Activated gamma-delta T cell treated with Interleukin-2 at 50 U/mL for 16 hours (primary cell): ENCODE results near the gene TBKBP1.
A peak's percentile ranks its signal among the peaks of the same experiment; 100 is the strongest.

Experiments
- DNase-seq: peaks from one replicate; pipeline ENCODE4 v3.0.0-alpha.2; 2020

TBKBP1 gene

DNA sequence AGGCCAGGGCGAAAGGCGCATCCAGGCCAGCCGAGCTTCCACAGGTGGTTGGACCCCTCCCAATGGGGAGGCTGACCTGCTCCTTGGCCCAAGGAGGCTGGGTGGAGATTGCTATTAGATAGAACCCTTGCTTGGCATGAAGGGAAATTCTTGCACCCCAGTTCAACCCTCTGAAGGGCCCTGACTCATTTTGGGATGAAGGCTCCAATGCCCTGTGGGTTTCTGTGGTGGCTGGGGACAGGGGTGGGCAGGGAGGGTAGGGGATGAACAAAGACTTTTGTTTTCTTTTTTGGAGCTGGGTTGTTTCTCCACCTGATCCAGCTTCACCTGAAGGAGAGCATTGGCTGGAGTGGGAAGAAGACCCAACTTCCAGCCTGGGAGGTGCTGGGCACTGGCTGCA is 22.4 kb downstream of the TBKBP1 start:
- no peak for DNase-seq

DNA sequence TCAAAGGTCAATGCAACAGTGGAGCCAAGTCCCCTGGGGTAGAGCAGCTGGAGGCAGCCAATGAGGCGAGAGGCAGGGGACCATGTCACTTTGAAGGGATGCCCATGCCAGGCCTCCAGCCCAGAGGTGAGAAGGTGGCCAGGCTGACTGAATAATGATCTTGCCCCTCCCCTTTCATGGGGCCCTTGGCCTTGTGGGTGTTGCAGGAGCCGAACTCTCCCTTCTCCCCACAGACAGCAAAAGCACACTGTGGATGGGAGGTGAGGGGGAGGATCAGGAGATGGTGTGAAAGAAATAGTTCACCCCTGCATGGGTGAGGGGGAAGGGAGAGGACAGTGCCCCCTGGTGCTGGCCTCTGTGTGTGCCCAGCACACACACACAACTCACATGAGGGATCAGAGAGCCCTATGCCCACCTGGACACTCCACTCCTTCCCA is 23.3 kb downstream of the TBKBP1 start:
- DNase-seq: no peak

GRCh38 chr17:47717979-47718621 is 24.1 kb downstream of the TBKBP1 start:
- DNase-seq: no peak

DNA sequence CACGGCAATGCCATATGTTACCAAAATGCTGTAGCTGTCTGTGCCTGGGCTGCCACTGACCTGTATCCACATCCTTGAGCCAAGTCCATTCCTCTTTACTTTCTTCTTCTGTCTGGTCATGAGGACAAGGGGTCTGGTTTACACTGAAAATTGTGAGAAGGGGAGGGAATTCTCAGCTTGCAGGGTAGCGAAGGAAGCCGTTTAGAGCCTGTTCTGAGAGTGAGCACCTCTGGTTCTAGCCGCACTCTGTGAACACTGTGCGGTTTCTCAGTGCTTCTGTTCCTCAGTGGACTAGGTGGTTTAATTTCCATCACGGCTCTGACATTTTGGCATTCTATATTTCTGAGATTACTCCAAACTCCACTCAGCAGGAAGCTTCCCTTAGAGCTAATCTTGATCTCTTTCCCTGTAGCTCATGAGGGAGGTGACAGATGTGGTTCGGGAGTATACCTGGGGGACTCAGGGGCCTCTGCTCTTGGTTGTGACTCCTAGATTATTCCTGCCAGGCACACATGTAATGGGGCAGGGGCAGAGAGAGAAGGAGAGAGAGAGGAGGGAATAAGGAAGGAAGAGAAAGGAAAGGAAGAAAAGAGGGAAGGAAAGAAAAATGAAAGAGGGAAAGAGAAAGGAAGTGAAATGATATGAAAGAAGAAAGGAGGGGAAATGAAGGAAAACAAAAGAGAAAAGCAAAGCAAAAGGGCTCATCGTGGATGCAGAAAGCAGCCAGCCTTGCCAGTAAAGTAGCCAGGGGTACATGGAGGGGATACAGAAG is 24.9 kb downstream of the TBKBP1 start:
- DNase-seq: no peak

- DNase-seq: peak; percentile 52
Observed at GRCh38 chr17:47719411-47720152, 25.6 kb downstream of the TBKBP1 start.

DNA sequence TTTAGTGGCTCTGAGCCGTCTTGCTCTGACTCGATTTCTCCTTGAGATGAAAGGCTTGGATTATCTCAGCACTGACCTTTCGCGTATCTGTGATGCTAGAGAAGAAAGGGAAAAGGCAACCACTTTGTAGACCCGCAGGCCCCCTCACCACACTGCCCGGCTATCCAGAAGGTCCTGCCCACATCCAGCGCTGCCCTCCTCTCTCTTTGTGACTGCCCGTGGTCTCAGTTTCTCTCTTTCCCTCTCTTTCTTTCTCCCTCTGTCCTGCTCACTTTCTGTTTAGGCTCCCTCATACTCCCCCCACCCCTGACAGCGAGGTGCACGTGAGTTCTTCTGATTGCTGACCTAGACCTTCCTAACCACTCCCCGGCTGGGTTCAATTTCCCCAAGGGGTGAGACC is 26.2 kb downstream of the TBKBP1 start:
- no peak for DNase-seq

DNA sequence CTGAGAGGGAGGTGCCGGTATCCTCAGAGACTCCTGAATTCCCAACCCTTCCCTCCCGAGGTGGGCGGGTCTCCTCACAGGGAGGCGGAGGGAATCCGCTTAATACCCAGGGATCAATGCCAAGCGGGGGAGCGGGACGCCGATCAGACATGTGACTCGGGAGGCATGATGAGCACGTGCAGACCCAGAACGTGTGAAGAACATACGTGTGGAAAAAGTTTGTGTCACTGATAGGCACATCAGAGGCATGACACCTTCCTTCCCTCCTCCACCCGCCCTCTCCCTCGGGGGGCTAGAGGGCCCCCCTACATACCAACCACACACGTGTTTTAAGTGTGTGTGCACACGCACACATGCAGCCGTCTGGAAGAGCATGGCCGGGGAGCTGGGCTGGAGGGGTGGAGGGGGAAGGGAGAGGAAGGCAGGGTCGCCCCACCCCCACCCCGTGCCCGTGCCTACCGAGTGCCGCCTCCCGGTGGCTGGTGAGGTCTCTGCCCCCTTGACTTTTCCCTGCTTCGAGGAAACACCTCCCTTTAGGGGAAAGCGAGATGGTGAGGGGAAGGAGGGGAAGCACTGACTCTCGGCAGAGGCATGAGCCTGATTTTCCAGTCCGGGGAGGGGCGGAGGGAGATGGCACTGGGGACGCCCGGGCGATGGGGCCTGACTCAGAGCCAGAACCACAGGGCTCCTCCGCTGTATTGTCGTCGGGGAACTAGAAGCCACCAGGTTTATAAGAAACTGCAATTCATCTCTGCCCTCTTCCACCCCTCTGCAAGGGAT is 27.0 kb downstream of the TBKBP1 start:
- peak; percentile 77 for DNase-seq

DNA sequence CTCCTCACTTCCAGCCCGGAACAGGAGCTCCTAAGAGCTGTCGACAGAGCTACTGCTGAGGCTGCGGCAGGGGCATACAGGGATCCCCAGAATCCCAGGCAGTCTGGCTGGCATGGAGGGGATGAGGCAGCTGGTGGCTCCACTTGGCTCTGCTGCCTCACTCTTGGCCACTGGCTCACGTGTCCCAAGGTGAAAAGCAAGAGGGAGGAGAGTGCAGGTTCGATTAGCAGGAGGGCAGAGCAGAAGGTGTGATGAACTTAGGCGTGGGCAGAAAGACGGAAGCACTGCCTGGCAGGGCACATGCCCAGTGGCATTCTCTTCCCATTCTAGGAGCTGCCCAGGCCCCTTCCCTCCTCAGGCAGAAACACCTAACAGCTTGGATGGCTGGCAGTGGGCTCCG is 27.8 kb downstream of the TBKBP1 start:
- no peak for DNase-seq

DNA sequence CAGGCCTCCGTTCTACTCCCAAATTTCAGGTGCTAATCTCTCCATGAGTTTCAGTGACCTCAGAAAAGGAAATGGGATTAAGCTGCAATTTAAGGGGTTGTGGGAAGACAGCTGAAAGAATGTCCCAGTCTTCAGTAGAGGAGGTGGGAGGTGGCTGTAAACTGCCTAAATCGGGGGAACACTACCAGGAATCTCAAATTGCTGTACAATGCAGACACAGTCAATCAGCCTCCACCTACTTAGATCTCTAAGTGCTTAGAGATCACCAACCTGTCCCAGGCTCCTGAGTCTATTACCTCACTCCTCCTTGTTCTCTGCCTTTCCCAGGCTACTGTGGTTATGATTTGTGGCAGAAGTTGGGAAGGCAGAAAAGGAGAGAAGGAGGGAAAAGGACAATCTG is 30.7 kb downstream of the TBKBP1 start:
- DNase-seq: no peak

DNA sequence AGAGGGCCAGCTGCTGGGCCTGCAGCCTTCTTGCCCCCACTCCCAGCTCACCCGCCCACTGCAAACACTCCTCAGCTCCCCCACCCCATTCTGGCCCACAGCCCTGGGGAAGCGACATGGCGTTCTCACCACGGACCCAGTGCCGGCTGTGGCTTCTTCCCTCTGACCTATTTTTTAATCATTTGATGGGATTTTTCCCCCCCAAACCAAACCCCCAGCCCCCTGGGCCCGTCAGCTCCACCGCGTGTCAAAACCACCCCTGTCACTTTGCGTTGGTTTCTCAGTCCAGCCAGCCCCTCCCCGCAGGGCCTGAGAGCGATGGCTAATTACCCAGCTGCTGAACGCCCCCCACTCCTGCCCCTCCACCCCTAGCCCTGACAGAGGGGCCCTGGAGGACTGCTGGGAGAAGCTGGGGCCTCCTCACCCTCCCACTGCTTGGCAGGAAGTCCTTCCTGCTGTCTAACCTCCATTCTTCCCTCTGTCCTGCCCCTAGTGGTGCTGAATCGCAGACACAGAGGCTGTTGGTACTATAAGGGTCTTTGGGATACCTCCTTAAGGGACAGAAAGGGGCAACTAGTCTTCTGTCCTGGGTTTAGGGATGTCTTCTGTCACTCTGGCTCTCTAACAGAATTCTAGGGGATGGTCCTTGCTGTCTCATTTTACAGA is 31.6 kb downstream of the TBKBP1 start:
- no peak for DNase-seq

GRCh38 chr17:47726796-47727703 is 33.1 kb downstream of the TBKBP1 start:
- DNase-seq: no peak

GRCh38 chr17:47727704-47728036 is 33.7 kb downstream of the TBKBP1 start:
- DNase-seq: no peak

DNA sequence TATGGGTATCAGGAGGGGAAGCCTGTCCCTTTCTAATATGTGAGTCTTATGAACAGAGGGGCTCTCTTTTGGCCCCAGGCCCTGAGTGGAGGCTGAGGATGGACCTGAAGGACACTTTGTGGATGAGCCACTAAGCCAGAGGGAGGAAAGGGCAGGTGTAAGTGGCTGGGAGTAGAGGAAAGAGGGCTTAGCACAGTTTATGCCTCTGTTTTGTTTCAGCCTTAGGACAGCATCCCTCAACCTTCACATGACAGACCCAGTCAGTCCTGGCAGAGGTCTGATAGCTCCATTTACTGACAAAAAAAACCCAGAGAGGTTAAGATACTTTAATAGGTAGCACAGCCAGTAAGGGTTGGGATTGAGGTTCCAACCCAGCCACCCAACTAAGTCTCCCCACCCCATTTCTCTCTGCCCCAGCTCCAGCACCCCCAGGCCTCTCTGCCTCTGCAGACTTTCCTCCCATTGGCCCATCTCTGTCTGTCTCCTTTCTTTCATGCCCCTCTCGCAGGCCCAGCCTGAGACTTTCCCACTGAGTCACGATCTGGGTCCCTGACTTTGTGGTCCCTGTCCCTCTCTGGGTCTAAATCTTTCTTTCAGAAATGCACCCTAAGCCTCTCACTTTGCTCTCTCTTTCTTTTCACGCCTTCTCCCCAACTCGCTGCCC is 34.4 kb downstream of the TBKBP1 start:
- no peak for DNase-seq

DNA sequence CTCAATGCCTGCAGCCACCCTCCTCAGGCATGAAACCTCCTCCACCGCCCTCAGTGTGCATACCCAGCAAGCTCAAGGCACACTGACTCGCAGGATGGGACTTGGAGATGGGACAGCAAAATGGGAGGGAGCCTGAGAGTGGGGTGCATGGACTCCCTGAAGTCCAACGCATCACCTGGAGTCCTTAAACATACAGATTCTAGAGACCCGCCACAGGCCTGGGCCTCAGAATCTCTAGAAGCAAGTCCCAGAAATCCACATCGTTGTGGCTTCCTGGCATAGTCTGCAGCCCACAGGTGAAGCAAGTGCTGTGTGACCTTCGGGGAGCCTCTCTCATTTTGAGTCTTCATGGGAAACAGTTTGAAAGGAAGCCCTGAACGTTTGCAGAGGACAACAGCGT is 35.5 kb downstream of the TBKBP1 start:
- no peak for DNase-seq

DNA sequence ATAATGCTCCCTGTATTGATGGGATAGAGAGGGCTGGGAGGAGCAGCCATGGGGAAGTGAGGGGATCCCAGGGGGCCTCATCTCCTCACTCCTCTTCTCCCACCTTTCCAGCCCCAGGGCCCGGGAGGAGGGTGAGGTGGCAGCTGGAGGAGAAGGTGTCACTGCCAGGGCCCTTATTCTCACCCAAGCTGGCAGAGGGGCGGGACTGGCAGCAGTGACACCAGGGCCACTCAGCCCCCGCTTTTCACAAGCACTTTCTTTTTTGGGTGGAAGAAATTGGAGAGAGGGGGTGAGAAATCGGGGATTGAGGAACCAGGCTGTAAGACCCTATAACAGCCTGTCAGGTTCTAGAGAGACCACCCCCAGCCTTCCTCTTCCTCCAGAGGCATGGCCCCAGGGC is 36.7 kb downstream of the TBKBP1 start:
- no peak for DNase-seq

GRCh38 chr17:47731396-47731795 is 37.4 kb downstream of the TBKBP1 start:
- no peak for DNase-seq

- DNase-seq: peak; percentile 6
Observed at GRCh38 chr17:47732399-47733046, 38.6 kb downstream of the TBKBP1 start.

DNA sequence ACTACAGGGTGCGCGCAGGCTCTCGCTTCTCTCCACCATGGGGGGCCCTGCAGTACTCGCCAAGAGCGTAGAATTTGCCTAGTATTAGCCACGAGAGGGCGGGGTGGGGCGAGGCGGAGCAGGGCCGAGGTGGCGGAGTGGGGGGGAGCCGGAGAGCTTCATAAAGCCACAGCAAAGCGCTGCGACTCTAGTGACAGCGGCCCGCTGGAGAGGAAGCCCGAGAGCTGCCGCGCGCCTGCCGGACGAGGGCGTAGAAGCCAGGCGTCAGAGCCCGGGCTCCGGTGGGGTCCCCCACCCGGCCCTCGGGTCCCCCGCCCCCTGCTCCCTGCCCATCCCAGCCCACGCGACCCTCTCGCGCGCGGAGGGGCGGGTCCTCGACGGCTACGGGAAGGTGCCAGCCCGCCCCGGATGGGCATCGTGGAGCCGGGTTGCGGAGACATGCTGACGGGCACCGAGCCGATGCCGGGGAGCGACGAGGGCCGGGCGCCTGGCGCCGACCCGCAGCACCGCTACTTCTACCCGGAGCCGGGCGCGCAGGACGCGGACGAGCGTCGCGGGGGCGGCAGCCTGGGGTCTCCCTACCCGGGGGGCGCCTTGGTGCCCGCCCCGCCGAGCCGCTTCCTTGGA is 39.2 kb downstream of the TBKBP1 start, which contains the start of gene TBX21:
TBX21 (plus strand) TSS at position 190 of the 627 bp plus-strand sequence; CDS start at position 409, 219 bp downstream.
- peak; percentile 94 for DNase-seq

GRCh38 chr17:47733674-47734410 is 39.9 kb downstream of the TBKBP1 start:
- no peak for DNase-seq
